Neuronal stem cell (in vitro differentiated cells): ENCODE data around the gene DENND6B.

ENCODE experiments used
- DNase-seq: peaks from one replicate; pipeline ENCODE4 v3.0.0-alpha.2; 2013; ENCODE audit warnings: low spot score
- H2AFZ ChIP-seq: one replicate; pipeline ENCODE4 v1.6.1; 2013; ENCODE audit warnings: mild to moderate bottlenecking, low read length, inconsistent platforms
- H2AK5ac ChIP-seq: 2 replicates; pipeline ENCODE4 v1.6.1; 2013; ENCODE audit warnings: low read depth, mild to moderate bottlenecking, inconsistent platforms, low read length, moderate library complexity, mixed read lengths
- H2BK120ac ChIP-seq: 2 replicates; pipeline ENCODE4 v1.6.1; 2013; ENCODE audit warnings: low read depth, mild to moderate bottlenecking, inconsistent platforms, low read length, moderate library complexity, mixed read lengths
- H2BK12ac ChIP-seq: one replicate; pipeline ENCODE4 v1.6.1; 2013; ENCODE audit warnings: low read length, inconsistent platforms
- H2BK15ac ChIP-seq: 2 replicates; pipeline ENCODE4 v1.6.1; 2013; ENCODE audit warnings: mild to moderate bottlenecking, low read length, inconsistent platforms, mixed read lengths
- H2BK5ac ChIP-seq: one replicate; pipeline ENCODE4 v1.6.1; 2013; ENCODE audit warnings: inconsistent platforms, mild to moderate bottlenecking, low read length, moderate library complexity
- H3K14ac ChIP-seq: one replicate; pipeline ENCODE4 v1.6.1; 2013; ENCODE audit warnings: low read length, inconsistent platforms
- H3K18ac ChIP-seq: 2 replicates; pipeline ENCODE4 v1.6.1; 2013; ENCODE audit warnings: low read length, inconsistent platforms
- H3K23ac ChIP-seq: 2 replicates; pipeline ENCODE4 v1.6.1; 2013; ENCODE audit warnings: low read depth, mild to moderate bottlenecking, mixed read lengths, low read length, inconsistent platforms; ENCODE audit not compliant: poor library complexity
- H3K27ac ChIP-seq: replicated peaks from 3 replicates; pipeline ENCODE4 v1.5.1; 2013; ENCODE audit warnings: low read length, inconsistent platforms
- H3K27me3 ChIP-seq, 3 experiments: 2 replicates each; pipeline ENCODE4 v1.6.1; 2013; ENCODE audit warnings: low read length in 3 of 3, mild to moderate bottlenecking in 2 of 3, inconsistent platforms in 1 of 3, low read depth in 1 of 3, mixed read lengths in 1 of 3, moderate library complexity in 1 of 3; ENCODE audit not compliant: control insufficient read depth in 3 of 3, insufficient read depth in 3 of 3
- H3K36me3 ChIP-seq, 2 donors: replicated peaks in 1 of 2; 2 replicates each; pipeline ENCODE4 v1.6.1; 2013; ENCODE audit warnings: low read length in 2 of 2; ENCODE audit not compliant: control insufficient read depth in 2 of 2, insufficient read depth in 2 of 2
- H3K4ac ChIP-seq: 2 replicates; pipeline ENCODE4 v1.6.1; 2013; ENCODE audit warnings: inconsistent platforms, mild to moderate bottlenecking, low read length, moderate library complexity
- H3K4me1 ChIP-seq, 2 donors: 1 replicate in 1 of 2; 2 replicates in 1 of 2; pipeline ENCODE4 v1.6.1; 2013; ENCODE audit warnings: low read length in 2 of 2, low read depth in 1 of 2; ENCODE audit not compliant: control insufficient read depth in 2 of 2, insufficient read depth in 1 of 2
- H3K4me2 ChIP-seq: one replicate; pipeline ENCODE4 v1.6.1; 2013; ENCODE audit warnings: mild to moderate bottlenecking, low read length, inconsistent platforms; ENCODE audit not compliant: insufficient read depth, poor library complexity, severe bottlenecking
- H3K4me3 ChIP-seq, 2 donors: 2 replicates each; pipeline ENCODE4 v1.5.1; 2013; ENCODE audit warnings: low read length in 2 of 2, mild to moderate bottlenecking in 2 of 2, inconsistent platforms in 1 of 2, moderate library complexity in 1 of 2
- H3K79me1 ChIP-seq: one replicate; pipeline ENCODE4 v1.6.1; 2013; ENCODE audit warnings: low read depth, mild to moderate bottlenecking, inconsistent platforms, low read length, moderate library complexity
- H3K9ac ChIP-seq: one replicate; pipeline ENCODE4 v1.6.1; 2013; ENCODE audit warnings: mild to moderate bottlenecking, low read depth, low read length, inconsistent platforms; ENCODE audit not compliant: poor library complexity
- H3K9me3 ChIP-seq, 2 donors: replicated peaks in 1 of 2; 2 replicates each; pipeline versions ENCODE3 to v1.6.1; 2013; ENCODE audit warnings: low read length in 2 of 2, mild to moderate bottlenecking in 2 of 2, inconsistent platforms in 1 of 2, low read depth in 1 of 2, mixed read lengths in 1 of 2, moderate library complexity in 1 of 2; ENCODE audit not compliant: control insufficient read depth in 2 of 2, insufficient read depth in 1 of 2
- H4K8ac ChIP-seq: one replicate; pipeline ENCODE4 v1.6.1; 2013; ENCODE audit warnings: low read depth, mild to moderate bottlenecking, inconsistent platforms, low read length, moderate library complexity
- H4K91ac ChIP-seq: one replicate; pipeline ENCODE4 v1.6.1; 2013; ENCODE audit warnings: low read length, low read depth, mild to moderate bottlenecking, inconsistent platforms; ENCODE audit not compliant: poor library complexity
- WGBS, 2 donors: extraction: QIAGEN DNeasy Blood & Tissue Kit; methylation state at CpG; one replicate each; pipeline ENCODE4 v1.1.7; 2013; ENCODE audit warnings: missing lambda C conversion rate in 2 of 2, mixed read lengths in 1 of 2; ENCODE audit not compliant: insufficient read length in 2 of 2, insufficient replicate concordance in 1 of 2; ENCODE audit errors: extremely low coverage in 2 of 2; 5-methylcytosine and 5-hydroxymethylcytosine counted together

The DENND6B gene

GRCh38 chr22:50272044-50272802 lies 54.6 kb downstream of the DENND6B start:
- Histone ChIP-seq H2AK5ac (peak overlapping the region; percentile 90), H2BK5ac (peak overlapping the region; percentile 83), H3K18ac (peak overlapping the region; percentile 96), H4K91ac (no peak overlapping the region), H3K4ac (no peak overlapping the region), H3K4me1 (peaks cover 26 to 29% of the 10 kb centered on the region in 2 donors), H2BK15ac (peak overlapping the region; percentile 23), H3K9me3 (peaks cover 5 to 7% of the 10 kb centered on the region in 2 donors), H3K23ac (no peak overlapping the region), H3K27ac (peak overlapping the region; percentile 82), H2BK120ac (peak overlapping the region; percentile 92), H3K9ac (peak overlapping the region; percentile 46), H4K8ac (no peak overlapping the region), H2BK12ac (no peak overlapping the region), H3K14ac (no peak overlapping the region), H3K4me2 (peak overlapping the region; percentile 60), H3K36me3 (peaks cover 19 to 33% of the 10 kb centered on the region in 2 donors), H2AFZ (peak overlapping the region; percentile 55), H3K79me1 (peaks cover 5% of the 10 kb centered on the region), H3K27me3 (peaks cover 0 to 9% (median 0%) of the 10 kb centered on the region in 3 experiments), H3K4me3 (no peak overlapping the region)
- WGBS, 2 donors = no CpG with 5 or more reads among the region's 26 CpGs
- peak; percentile 24 for DNase-seq

GRCh38 chr22:50271519-50271970 lies 55.3 kb downstream of the DENND6B start:
- peak overlapping the region; percentile 35 to 67 for H3K4me3 ChIP-seq
- H4K8ac ChIP-seq = no peak overlapping the region
- H3K36me3 ChIP-seq = peaks cover 16 to 31% of the 10 kb centered on the region in 2 donors
- H3K14ac ChIP-seq = no peak overlapping the region
- H2AFZ ChIP-seq = peak overlapping the region; percentile 83
- peak overlapping the region; percentile 93 for H2AK5ac ChIP-seq
- H3K27me3 ChIP-seq = peaks cover 0 to 9% (median 0%) of the 10 kb centered on the region in 3 experiments
- H2BK15ac ChIP-seq = peak overlapping the region; percentile 92
- H4K91ac ChIP-seq = no peak overlapping the region
- no peak overlapping the region for H2BK12ac ChIP-seq
- H3K4me2 ChIP-seq = peak overlapping the region; percentile 83
- peaks cover 5% of the 10 kb centered on the region for H3K79me1 ChIP-seq
- H3K23ac ChIP-seq = no peak overlapping the region
- DNase-seq = peak; percentile 89
- H2BK120ac ChIP-seq = no peak overlapping the region
- no peak overlapping the region for H3K4ac ChIP-seq
- peak overlapping the region; percentile 76 for H3K18ac ChIP-seq
- peaks cover 26 to 29% of the 10 kb centered on the region in 2 donors for H3K4me1 ChIP-seq
- H3K27ac ChIP-seq = peak overlapping the region; percentile 93
- WGBS, 2 donors = no CpG with 5 or more reads among the region's 45 CpGs
- peaks cover 7 to 9% of the 10 kb centered on the region in 2 donors for H3K9me3 ChIP-seq
- H2BK5ac ChIP-seq = peak overlapping the region; percentile 87
- peak overlapping the region; percentile 60 for H3K9ac ChIP-seq

DNA sequence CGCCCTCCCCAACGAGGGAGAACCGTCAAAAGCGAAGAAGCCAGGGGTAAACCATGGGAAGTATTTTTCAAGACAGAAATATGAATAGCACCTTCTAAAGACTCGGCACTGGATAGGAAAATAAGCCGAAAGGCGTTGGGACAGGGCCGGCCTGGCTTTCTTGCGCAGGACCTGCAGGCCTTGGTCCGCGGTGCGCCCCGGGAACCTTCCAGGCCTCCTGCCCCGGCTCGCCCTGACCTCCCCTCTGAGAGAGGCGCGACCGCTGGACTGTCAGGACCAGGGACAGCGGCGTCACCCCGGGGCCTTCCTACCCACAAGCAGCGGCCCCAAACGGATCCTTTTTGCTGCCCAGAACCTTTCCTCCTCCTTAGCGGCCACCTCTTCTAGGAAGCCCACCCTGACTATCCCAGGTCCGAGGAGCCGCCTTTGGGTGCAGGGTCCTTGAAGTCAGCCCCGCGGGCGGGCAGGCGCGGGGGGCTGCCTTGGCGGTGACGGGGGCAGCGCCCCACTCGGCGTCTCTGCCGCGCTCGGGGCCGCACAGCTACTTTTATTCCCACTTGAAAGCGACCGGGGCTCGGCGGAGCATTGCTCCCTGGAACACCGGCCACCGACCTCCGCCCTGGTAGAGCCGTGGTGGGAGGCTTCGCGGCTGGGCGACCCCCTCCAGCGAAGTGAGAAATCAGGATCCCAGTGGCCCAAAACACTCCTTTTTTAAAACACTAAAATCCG lies 56.0 kb downstream of the DENND6B start:
- peak overlapping the region; percentile 67 for H3K23ac ChIP-seq
- H2BK5ac ChIP-seq = peak overlapping the region; percentile 87
- H2BK15ac ChIP-seq = peak overlapping the region; percentile 92
- peak overlapping the region; percentile 66 to 67 for H3K4me3 ChIP-seq
- peaks cover 9 to 28% of the 10 kb centered on the region in 2 donors for H3K36me3 ChIP-seq
- H3K79me1 ChIP-seq = peaks cover 2% of the 10 kb centered on the region
- H3K4me2 ChIP-seq = peak overlapping the region; percentile 83
- H3K27ac ChIP-seq = peak overlapping the region; percentile 93
- peaks cover 4 to 6% of the 10 kb centered on the region in 2 donors for H3K9me3 ChIP-seq
- no peak overlapping the region for H4K91ac ChIP-seq
- H4K8ac ChIP-seq = no peak overlapping the region
- no peak overlapping the region for H3K14ac ChIP-seq
- peaks cover 26 to 29% of the 10 kb centered on the region in 2 donors for H3K4me1 ChIP-seq
- H2AK5ac ChIP-seq = peak overlapping the region; percentile 93
- no peak overlapping the region for H3K4ac ChIP-seq
- peak; percentile 82 for DNase-seq
- peak overlapping the region; percentile 83 for H2AFZ ChIP-seq
- peak overlapping the region; percentile 63 for H2BK120ac ChIP-seq
- no peak overlapping the region for H3K9ac ChIP-seq
- no peak overlapping the region for H2BK12ac ChIP-seq
- H3K27me3 ChIP-seq = peaks cover 0 to 9% (median 0%) of the 10 kb centered on the region in 3 experiments
- WGBS, 2 donors = no CpG with 5 or more reads among the region's 53 CpGs
- H3K18ac ChIP-seq = peak overlapping the region; percentile 94
